ENCODE data around the gene PPP1R1C.

DNA sequence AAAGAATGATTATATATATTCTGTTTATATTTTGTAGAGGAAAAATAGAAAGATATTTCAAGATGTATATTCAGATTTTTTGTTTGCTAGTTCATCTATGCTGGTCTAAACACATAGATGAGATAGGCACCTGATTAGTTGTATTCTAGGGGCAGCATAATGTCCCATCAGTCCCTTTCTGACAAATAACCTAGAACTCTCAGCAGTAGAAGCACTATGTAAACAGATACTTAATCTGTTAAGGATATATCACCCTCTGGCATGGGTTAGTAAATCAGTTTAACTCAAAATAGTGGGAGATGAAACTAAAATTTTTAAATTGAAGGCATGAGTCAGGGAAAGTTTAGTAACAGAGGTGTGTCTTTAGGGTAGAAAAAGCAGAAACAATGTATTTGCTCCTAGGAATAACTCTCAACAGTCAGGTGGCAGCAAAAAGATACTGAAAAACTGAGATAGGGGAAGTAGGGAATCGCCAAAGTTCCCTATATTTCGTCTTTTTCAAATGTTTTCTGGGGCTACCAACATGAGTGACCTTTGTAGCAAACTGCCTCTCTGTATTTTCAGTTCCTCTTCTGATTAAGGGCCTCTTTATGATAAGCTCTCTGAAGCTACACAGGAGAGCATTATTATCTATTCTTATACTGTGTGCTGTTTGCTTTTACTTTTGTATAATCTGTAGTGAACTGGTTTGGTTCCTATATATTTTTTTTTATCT lies 5.7 kb downstream of the PPP1R1C start:
- TF ChIP-seq, protein P1, sequence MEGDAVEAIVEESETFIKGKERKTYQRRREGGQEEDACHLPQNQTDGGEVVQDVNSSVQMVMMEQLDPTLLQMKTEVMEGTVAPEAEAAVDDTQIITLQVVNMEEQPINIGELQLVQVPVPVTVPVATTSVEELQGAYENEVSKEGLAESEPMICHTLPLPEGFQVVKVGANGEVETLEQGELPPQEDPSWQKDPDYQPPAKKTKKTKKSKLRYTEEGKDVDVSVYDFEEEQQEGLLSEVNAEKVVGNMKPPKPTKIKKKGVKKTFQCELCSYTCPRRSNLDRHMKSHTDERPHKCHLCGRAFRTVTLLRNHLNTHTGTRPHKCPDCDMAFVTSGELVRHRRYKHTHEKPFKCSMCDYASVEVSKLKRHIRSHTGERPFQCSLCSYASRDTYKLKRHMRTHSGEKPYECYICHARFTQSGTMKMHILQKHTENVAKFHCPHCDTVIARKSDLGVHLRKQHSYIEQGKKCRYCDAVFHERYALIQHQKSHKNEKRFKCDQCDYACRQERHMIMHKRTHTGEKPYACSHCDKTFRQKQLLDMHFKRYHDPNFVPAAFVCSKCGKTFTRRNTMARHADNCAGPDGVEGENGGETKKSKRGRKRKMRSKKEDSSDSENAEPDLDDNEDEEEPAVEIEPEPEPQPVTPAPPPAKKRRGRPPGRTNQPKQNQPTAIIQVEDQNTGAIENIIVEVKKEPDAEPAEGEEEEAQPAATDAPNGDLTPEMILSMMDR (conservative IDR thresholded peaks at IDR 0.05; ENCODE audit: low read length), result no peak
- no peak for TF ChIP-seq EZH2phosphoT487 (IDR thresholded peaks at IDR 0.05; ENCODE audit: borderline replicate concordance, low read depth, low read length)
